Measurements from ENCODE around the gene CREB5.

DNA sequence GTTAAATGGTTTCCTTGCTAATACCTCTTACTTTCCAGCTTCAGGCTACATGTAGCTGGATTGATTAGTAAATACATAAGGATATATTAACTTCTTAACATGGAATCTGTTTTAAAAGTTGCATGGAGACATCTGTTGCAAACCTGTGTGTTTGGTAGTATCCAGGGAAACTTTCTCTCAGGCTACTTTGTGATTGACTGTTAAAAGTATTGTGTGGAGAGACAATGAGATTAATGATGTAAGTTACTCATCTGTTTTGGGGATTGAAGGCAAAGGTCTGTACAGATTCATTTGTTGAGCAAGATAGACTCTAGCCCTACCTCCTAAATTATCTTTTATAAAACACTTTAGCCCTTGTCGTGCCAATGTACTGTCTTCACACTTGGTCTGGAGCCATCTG lies 6.6 kb downstream of the CREB5 start:
- TF ChIP-seq CTCF (conservative IDR thresholded peaks at IDR 0.05) (no peak), EZH2 (IDR thresholded peaks at IDR 0.05; ENCODE audit: low read depth) (no peak)
